Fibroblast of lung (primary cell): ENCODE data around the gene SDCCAG8. TPM values are rescaled to one million over a fixed set of nuclear protein-coding genes. Genes with fewer than 3 reads are reported as not detected.

Experiments
- DNase-seq, 2 donors: peaks; one replicate each; pipeline versions ENCODE4 v3.0.0 to v3.0.0-alpha.2; 2010; ENCODE audit warnings: low read depth in 2 of 2
- H2AFZ ChIP-seq: 2 replicates; pipeline ENCODE4 v1.5.1; 2012; ENCODE audit warnings: low read length, control low read depth, inconsistent platforms
- H3K27ac ChIP-seq: 2 replicates; pipeline ENCODE4 v1.5.1; 2011; ENCODE audit warnings: low read length, control low read depth; ENCODE audit not compliant: insufficient read depth
- H3K27me3 ChIP-seq: 2 replicates; pipeline ENCODE4 v1.5.1; 2011; ENCODE audit warnings: mild to moderate bottlenecking, low read length; ENCODE audit not compliant: control insufficient read depth, insufficient read depth
- H3K36me3 ChIP-seq: 2 replicates; pipeline ENCODE4 v1.5.1; 2011; ENCODE audit warnings: low read length; ENCODE audit not compliant: control insufficient read depth, insufficient read depth
- H3K4me1 ChIP-seq: 2 replicates; pipeline ENCODE4 v1.5.1; 2011; ENCODE audit warnings: low read length; ENCODE audit not compliant: control insufficient read depth, insufficient read depth; ENCODE audit errors: extremely low read depth
- H3K4me2 ChIP-seq: 2 replicates; pipeline ENCODE4 v1.5.1; 2011; ENCODE audit warnings: low read length, control low read depth; ENCODE audit not compliant: insufficient read depth; ENCODE audit errors: extremely low read depth
- H3K4me3 ChIP-seq, 4 experiments: fragments of 200-600 bp in 1 of 4; sonication (generic) in 1 of 4; replicated peaks in 1 of 4; 2 replicates each; pipeline ENCODE4 v1.5.1; 2011 to 2016; ENCODE audit warnings: low read length in 4 of 4, low read depth in 3 of 4, mild to moderate bottlenecking in 3 of 4, control low read depth in 2 of 4, inconsistent platforms in 1 of 4, mixed read lengths in 1 of 4; ENCODE audit not compliant: insufficient read depth in 1 of 4; ENCODE audit errors: control extremely low read depth in 1 of 4
- H3K79me2 ChIP-seq: 2 replicates; pipeline ENCODE4 v1.5.1; 2012; ENCODE audit warnings: mild to moderate bottlenecking, low read length, inconsistent platforms; ENCODE audit not compliant: control insufficient read depth, insufficient read depth
- H3K9ac ChIP-seq: 2 replicates; pipeline ENCODE4 v1.5.1; 2011; ENCODE audit warnings: mild to moderate bottlenecking, low read length, control low read depth; ENCODE audit not compliant: insufficient read depth
- H3K9me3 ChIP-seq: 2 replicates; pipeline ENCODE4 v1.5.1; 2012; ENCODE audit warnings: low read depth, low read length; ENCODE audit not compliant: control insufficient read depth, insufficient read depth
- H4K20me1 ChIP-seq: 2 replicates; pipeline ENCODE4 v1.5.1; 2011; ENCODE audit warnings: low read length; ENCODE audit not compliant: control insufficient read depth, insufficient read depth; ENCODE audit errors: extremely low read depth
- CTCF ChIP-seq, 2 donors: IDR thresholded peaks in 1 of 2; conservative IDR thresholded peaks in 1 of 2; 1 replicate in 1 of 2; 2 replicates in 1 of 2; pipeline ENCODE4 v1.5.1; 2011 to 2012; ENCODE audit warnings: low read length in 2 of 2, control low read depth in 1 of 2, inconsistent platforms in 1 of 2, low read depth in 1 of 2, mild to moderate bottlenecking in 1 of 2
- EZH2 ChIP-seq: IDR thresholded peaks from 2 replicates; pipeline ENCODE4 v1.5.1; 2012; ENCODE audit warnings: low read length, control low read depth, mild to moderate bottlenecking; ENCODE audit errors: missing control alignments
- polyA plus RNA-seq, 2 donors: library from polyadenylated mRNA; depleted of rRNA in 1 of 2; stranded (reverse) in 1 of 2; unstranded in 1 of 2; fragments of >200 nt; gene quantifications; 2 replicates each; pipeline ENCODE4 v1.2.1, GENCODE V29; 2011 to 2012; ENCODE audit warnings: missing spikeins in 1 of 2
- total RNA-seq: library from RNA; depleted of rRNA; stranded (reverse); fragments of >200 nt; gene quantifications from 2 replicates; pipeline ENCODE4 v1.2.1, GENCODE V29; 2014

The SDCCAG8 gene
- total and polyA plus RNA-seq, 2 donors (not counting 1 experiment from before 2014, with no cell fraction given) = 34.8 to 53.2 TPM

GRCh38 chr1:243494741-243495431 lies 239.0 kb downstream of the SDCCAG8 start:
- Histone ChIP-seq H3K36me3 (peaks cover 7% of the 10 kb centered on the region), H3K9ac (no peak overlapping the region)

GRCh38 chr1:243495442-243496186 lies 239.8 kb downstream of the SDCCAG8 start:
- H3K4me3 ChIP-seq = no peak overlapping the region
- peak overlapping the region; percentile 32 for H3K4me2 ChIP-seq
- H3K9ac ChIP-seq = no peak overlapping the region
- H2AFZ ChIP-seq = no peak overlapping the region
- peak overlapping the region; percentile 15 for H3K27ac ChIP-seq
- no peak for TF ChIP-seq CTCF (conservative IDR thresholded peaks at IDR 0.05 in 1 of 2, IDR thresholded peaks at IDR 0.05 in 1 of 2; ENCODE audit: low read depth in 1 of 2, low read length in 2 of 2)
- TF ChIP-seq EZH2 = no peak
- peaks cover 9% of the 10 kb centered on the region for H3K4me1 ChIP-seq
- H3K9me3 ChIP-seq = no peaks in the 10 kb centered on the region
- peaks cover 7% of the 10 kb centered on the region for H3K36me3 ChIP-seq
- H3K79me2 ChIP-seq = no peaks in the 10 kb centered on the region
- H4K20me1 ChIP-seq = no peaks in the 10 kb centered on the region
- no peaks in the 10 kb centered on the region for H3K27me3 ChIP-seq
- DNase-seq = peak; percentile 64 to 81

More at GRCh38 chr1:243494741-243495431, 239.0 kb downstream of the SDCCAG8 start:
- Histone ChIP-seq H3K27ac (no peak overlapping the region), H3K79me2 (no peaks in the 10 kb centered on the region), H3K4me2 (no peak overlapping the region), H3K27me3 (no peaks in the 10 kb centered on the region), H3K4me1 (peaks cover 9% of the 10 kb centered on the region), H2AFZ (no peak overlapping the region), H4K20me1 (no peaks in the 10 kb centered on the region), H3K9me3 (no peaks in the 10 kb centered on the region), H3K4me3 (no peak overlapping the region)
- no peak for DNase-seq
- TF ChIP-seq CTCF (conservative IDR thresholded peaks at IDR 0.05 in 1 of 2, IDR thresholded peaks at IDR 0.05 in 1 of 2; ENCODE audit: low read depth in 1 of 2, low read length in 2 of 2) (no peak), EZH2 (no peak)

- no peaks in the 10 kb centered on the region for H3K79me2 ChIP-seq
- peaks cover 7% of the 10 kb centered on the region for H3K36me3 ChIP-seq
- H2AFZ ChIP-seq = no peak overlapping the region
- no peak overlapping the region for H3K9ac ChIP-seq
- TF ChIP-seq EZH2 (no peak), CTCF (conservative IDR thresholded peaks at IDR 0.05 in 1 of 2, IDR thresholded peaks at IDR 0.05 in 1 of 2; ENCODE audit: low read depth in 1 of 2, low read length in 2 of 2) (no peak)
- no peaks in the 10 kb centered on the region for H4K20me1 ChIP-seq
- peaks cover 9% of the 10 kb centered on the region for H3K4me1 ChIP-seq
- no peak overlapping the region for H3K4me3 ChIP-seq
- no peak overlapping the region for H3K4me2 ChIP-seq
- peak in 1 of 2 donors; percentile 25 for DNase-seq
- H3K27ac ChIP-seq = no peak overlapping the region
- H3K27me3 ChIP-seq = no peaks in the 10 kb centered on the region
- no peaks in the 10 kb centered on the region for H3K9me3 ChIP-seq
Measured at GRCh38 chr1:243496187-243496646, 240.4 kb downstream of the SDCCAG8 start.
